GM12892 (cell line): ENCODE results near the gene ZP4.

Experiments used
- POLR2A ChIP-seq: IDR thresholded peaks from 2 replicates; pipeline ENCODE4 v1.6.1; 2011; ENCODE audit warnings: low read depth, low read length, control low read depth
- POLR2AphosphoS5 ChIP-seq: IDR thresholded peaks from 2 replicates; pipeline ENCODE4 v1.6.1; 2011; ENCODE audit warnings: low read depth, low read length, control low read depth
- TAF1 ChIP-seq: IDR thresholded peaks from 2 replicates; pipeline ENCODE4 v1.6.1; 2011; ENCODE audit warnings: low read depth, mild to moderate bottlenecking, control low read depth, low read length, borderline replicate concordance

DNA sequence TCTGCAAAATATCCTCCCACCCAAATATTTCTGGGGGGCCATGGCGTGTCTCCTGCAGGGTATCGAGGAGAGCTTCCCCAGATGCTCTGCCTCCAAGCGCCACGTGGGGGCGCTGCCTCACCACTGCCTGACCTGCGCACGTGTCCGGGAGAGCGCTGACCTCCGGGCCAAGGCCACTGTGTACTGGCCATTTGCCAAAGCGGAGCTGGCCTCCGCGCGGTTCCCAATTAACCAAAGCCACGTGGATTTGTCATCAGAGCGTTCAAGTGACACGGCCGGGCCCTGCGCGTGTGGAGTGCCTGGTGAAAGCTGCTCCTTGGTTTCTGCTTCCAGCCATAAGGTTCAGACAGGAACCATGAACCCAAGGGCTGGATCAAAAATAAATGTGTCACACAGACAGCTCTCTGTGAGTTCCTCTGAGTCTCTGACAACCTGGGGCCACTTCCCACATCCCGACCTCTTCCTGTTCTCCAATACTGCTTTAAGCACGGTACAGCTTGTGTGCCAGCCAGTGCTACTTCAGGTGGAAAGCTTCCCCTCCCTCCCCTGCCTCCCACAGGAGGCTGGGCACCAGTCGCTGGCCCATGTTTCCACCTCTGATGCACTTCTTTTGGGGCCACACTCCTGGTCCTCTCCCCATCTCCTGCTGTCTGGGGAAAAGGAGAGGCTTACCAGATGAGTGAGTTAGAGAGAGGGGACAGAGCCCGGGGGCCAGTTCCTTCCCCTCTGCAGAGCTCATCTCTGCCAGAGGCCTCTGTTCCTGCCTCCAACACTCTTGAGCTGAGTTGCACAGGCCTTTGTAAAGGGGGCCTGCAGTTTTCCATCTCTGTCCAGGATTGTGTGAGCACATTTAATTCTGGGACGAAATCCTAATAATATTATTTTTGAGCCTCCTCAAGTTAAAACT is 26.1 kb downstream of the ZP4 start:
- TF ChIP-seq POLR2A = no peak
- TF ChIP-seq POLR2AphosphoS5 = no peak
- no peak for TF ChIP-seq TAF1
